GM12878 (cell line): ENCODE measurements around the gene MAN2A1.

Experiments used
- ATF3 ChIP-seq: IDR thresholded peaks from 2 replicates; pipeline ENCODE4 v1.6.1; 2011; ENCODE audit warnings: low read depth, mild to moderate bottlenecking, low read length, moderate library complexity, borderline replicate concordance; ENCODE audit errors: extremely low read depth
- CTCF ChIP-seq, 3 experiments: IDR thresholded peaks in 2 of 3; conservative IDR thresholded peaks in 1 of 3; 2 replicates each; pipeline ENCODE4 v1.5.1; 2011; ENCODE audit warnings: low read depth in 3 of 3, low read length in 3 of 3, mild to moderate bottlenecking in 3 of 3, control low read depth in 2 of 3, moderate library complexity in 2 of 3, inconsistent platforms in 1 of 3, mixed read lengths in 1 of 3; ENCODE audit not compliant: control insufficient read depth in 2 of 3, insufficient read depth in 1 of 3; ENCODE audit errors: extremely low read depth in 1 of 3
- POLR2AphosphoS5 ChIP-seq: IDR thresholded peaks from 2 replicates; pipeline ENCODE4 v1.6.1; 2011; ENCODE audit warnings: mild to moderate bottlenecking, low read length, inconsistent platforms

- TF ChIP-seq ATF3 (no peak), CTCF (IDR thresholded peaks at IDR 0.05 in 2 of 3, conservative IDR thresholded peaks at IDR 0.05 in 1 of 3; ENCODE audit: control insufficient read depth in 2 of 3, extremely low read depth in 1 of 3, insufficient read depth in 1 of 3, low read depth in 3 of 3, low read length in 3 of 3) (no peak), POLR2AphosphoS5 (no peak)
Observed at GRCh38 chr5:109691996-109692395, 2.3 kb downstream of the MAN2A1 start.
